GM18508 (cell line): ENCODE results near the gene TTPAL.

ENCODE experiments used
- ATAC-seq: cut with Tn5 transposase; IDR thresholded peaks from one replicate; pipeline ENCODE4 v1.9.1; 2021; ENCODE audit warnings: moderate number of reproducible peaks; ENCODE audit not compliant: insufficient read depth, unreplicated experiment

Gene TTPAL

DNA sequence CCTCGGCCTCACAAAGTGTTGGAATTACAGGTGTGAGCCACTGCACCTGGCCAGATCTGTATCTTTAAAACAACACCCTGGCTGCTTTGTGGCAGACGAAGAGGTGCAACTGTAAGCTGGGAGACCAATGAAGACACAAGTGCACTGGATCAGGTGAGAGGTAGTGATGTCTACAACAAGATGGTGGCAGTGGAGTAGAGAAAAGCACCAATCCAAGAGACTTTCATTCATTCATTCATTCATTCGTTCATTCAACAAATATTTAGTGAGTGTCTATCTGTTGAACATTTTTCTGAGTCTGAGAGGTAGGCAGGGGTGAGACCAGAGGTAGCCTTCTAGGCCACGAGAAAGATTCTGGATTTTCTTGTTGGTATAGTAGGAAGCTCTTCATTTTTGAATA is 36.9 kb upstream of the TTPAL start:
- ATAC-seq = no peak

DNA sequence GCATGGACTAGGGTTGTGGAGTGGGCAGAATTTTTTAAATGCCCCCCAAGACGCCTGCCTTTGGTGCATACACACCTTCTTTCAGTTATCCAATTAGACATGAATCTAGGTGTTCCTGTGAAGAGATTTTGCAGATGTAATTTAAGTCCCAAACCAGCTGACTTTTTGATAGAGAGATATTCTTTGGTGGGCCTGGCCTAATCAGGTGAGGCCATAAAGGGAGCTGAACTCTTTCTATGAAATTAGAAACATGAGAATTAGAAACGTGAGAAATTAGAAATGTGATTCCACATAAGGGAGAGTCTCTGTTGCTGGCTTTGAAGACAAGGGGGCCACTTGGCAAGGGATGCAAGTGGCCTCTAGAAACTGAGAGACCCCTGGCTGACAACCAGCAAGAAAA is 36.4 kb upstream of the TTPAL start:
- no peak for ATAC-seq

- no peak for ATAC-seq
Measured at GRCh38 chr20:44442298-44443070, 33.2 kb upstream of the TTPAL start.

DNA sequence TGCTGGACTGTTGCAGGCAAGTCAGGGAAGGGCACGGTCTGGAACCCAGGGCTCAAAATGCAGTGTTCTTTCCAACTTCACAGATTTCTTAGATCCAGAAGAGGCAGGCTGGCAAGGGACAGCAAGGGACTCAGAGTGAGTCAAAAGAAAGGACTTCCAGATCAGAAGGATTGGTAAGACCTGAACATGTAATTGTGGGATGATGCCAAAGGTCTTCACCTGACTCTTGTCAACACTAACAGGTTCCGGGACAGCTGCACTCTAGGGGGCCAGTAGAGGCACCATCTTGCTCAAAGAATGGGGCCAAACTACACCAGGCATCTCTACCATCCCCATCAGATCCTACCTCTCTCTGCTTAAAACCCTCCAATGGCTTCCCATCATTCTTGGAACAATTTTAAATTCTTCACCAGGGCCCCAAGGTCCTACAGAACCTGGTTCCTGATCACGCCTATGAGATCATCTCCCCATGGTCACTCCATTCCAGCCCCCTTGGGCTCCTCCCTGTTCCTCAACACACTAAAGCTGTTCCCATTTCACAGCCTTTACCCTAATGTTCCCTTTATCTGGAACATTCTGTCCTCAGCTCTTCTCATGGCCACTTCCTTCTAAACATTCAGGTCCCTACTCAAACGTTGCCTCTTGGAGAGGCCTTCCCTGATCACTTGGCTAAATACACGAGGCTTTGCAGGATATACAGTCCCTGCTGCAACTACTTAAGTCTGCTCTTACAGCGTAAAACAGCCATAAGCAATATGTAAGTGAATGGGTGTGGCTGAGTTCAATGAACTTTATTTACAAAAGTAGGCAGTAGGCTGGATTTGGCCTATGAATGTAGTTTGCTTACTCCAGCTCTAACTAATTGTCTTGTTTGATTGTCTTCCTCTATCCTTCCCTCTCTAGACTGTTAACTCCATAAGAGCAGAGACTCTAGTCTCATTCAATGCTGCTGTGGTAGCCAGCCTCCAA is 29.6 kb upstream of the TTPAL start:
- ATAC-seq = no peak

- no peak for ATAC-seq
Measured at GRCh38 chr20:44447827-44448419, 27.8 kb upstream of the TTPAL start.

DNA sequence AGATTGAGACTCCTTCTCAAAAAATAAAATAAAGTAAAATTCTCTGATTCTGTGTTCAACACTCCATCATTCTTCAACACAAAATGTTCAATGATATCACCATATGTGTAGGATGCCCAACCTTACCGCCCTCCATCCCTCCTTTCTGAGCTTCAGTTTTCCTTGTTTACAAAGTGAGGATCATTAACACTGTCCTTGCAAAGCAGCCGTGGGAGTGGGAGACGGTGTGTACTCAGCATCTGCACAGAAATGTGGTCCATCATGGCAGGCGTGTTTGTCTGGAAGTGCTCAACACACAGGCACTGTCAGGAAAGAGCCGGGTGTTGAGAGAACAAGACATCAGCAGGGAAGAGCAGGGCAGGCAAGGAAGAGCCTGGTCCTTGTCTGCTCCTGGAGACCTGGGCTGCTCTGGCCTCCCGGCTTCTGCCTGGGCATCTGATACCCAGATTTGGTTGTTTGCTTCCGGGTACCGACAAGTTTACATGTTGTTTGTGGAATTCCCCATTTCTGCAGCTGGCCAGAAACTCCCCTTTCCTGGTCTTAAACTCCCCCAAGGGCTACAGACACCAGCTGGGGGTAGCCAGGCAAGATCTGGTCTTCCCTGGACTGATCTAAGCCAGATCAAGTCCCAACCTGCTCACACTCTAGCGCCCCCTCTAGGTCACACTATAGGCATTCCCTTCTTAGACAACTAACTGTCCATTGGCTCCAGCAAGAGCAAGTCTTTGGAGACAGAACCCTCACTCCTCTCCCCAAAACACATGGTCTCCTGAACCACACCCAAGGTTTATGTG is 26.7 kb upstream of the TTPAL start:
- no peak for ATAC-seq

DNA sequence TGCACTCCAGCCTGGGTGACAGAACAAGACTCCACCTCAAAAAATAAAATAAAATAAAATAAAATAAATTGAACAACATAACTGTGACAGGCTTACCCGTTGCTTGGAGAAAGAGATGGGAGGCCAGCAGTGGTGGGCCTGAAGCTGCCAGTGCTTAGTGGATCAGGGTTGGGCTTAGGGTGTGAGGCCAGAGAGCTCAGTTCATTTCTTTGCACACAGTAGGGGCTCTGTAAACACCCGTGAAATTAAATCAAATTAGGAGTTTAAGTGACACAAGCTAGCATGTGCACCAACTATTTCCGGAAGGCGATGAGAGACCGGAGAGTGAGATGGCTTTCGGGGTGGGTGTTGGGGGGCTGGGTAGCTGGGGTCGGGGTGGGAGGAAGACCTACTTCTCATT is 25.8 kb upstream of the TTPAL start:
- ATAC-seq = no peak

- ATAC-seq = no peak
Measured at GRCh38 chr20:44450281-44450889, 25.3 kb upstream of the TTPAL start.

GRCh38 chr20:44450903-44451450 is 24.7 kb upstream of the TTPAL start:
- ATAC-seq = no peak

- no peak for ATAC-seq
Measured at GRCh38 chr20:44454306-44454963, 21.2 kb upstream of the TTPAL start.

DNA sequence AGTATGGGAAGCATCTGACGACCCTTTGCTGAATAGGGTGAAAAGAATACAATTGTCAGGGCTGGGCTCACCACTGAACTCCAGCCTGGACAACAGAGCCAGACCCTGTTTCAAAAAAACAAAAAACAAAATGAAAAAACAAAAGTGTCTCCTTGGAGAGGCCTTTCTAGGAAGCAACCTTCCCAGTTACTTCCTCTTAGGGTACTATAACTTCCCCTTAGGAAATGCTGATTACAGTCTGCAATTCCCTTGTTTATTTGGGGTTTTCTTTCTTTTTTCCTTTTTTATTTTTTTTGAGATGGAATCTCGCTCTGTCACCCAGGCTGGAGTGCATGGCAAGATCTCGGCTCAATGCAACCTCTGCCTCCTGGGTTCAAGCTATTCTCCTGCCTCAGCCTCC is 20.5 kb upstream of the TTPAL start:
- ATAC-seq = no peak

- ATAC-seq = no peak
Measured at GRCh38 chr20:44456611-44457010, 19.1 kb upstream of the TTPAL start.

GRCh38 chr20:44457016-44457415 is 18.7 kb upstream of the TTPAL start:
- no peak for ATAC-seq

DNA sequence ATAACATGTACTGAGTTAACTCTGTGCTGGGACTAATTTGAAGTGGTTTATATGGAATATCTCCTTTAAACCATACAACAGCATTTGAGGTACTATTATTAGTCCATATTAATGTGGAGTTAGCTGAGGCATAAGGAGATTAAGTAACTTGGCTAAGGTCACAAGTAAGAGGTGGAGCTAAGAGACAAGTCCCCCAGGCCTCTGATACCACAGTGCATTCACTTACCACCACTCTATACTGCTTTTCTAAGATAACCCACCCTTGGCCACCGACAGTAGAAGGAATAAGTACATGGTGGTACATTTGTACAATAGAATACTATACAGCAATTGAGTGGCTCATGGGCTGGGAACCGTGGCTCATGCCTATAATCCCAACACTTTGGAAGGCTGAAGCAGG is 16.4 kb upstream of the TTPAL start:
- ATAC-seq = no peak

GRCh38 chr20:44460795-44461141 is 14.9 kb upstream of the TTPAL start:
- ATAC-seq = no peak

DNA sequence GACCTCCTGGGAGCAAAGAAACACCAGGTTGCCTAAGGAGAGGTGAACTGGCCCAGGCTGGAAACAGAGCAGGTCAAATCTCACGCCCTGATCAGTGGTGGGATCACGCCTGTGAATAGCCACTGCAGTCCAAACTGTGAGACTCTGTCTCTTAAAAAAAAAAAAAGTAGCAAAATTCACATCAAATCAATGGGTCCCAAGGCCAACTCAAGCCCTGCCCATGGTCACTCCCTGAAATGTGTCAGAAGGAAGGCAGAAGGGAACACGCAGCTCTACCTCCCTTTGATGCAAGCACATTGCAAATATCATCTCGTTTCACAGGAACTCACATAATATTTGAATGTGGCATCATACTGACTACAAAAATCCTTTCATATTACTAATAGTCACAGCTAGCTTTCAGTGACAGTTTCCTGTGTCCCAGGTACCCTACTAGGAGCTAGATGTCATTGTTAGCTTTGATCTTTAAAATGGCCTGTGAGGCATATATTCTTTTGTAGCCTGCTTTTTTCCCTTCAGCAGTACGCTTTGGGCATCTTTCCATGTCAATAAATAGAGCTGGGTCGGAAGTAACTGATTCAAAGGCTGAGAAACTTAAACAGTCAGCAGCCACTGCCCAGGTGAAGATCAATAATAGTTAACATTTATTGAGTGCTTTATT is 14.4 kb upstream of the TTPAL start:
- ATAC-seq = no peak

GRCh38 chr20:44461803-44462174 is 13.9 kb upstream of the TTPAL start:
- ATAC-seq = no peak

DNA sequence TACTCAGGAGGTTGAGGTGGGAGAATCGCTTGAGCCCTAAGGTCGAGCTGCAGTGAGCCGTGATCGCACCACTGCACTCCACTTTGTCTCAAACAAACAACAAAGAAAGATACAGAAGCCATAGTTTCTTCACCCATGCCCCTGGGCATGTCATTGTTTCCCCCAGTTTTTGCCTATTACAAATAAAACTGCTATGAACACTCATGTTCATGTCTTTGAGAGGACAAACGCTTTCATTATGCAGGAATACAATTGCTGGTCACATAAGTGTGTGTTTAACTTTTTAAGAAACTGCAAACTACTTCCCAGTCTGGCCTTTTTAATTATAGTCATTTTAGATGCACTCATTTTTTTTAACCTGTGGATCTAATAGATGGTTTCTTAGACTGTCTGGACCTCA is 12.2 kb upstream of the TTPAL start:
- no peak for ATAC-seq

DNA sequence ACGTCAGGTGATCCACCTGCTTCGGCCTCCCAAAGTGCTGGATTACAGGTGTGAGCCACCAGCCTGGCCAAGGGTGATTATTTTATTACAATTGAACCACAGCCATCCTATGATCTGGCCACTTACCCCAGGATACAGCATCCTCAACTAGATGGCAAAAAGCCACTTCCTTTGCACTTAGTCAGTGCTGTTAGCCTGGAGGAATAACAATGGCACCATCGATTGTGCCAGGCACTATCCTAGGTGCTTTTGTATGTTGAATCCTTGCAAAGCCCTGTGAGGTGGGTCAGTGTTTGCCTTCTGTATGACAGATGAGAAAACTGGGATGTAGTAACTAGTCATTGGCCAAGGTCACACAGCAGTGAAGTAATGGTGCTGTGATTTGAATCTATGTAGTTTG is 11.2 kb upstream of the TTPAL start:
- no peak for ATAC-seq
